IMR-90 (cell line): ENCODE data around the gene GARIN3. TPM values are rescaled to one million over a fixed set of nuclear protein-coding genes. Genes with fewer than 3 reads are reported as not detected.

ENCODE experiments used
- ATAC-seq: fragments of 200-7000 bp; cut with Tn5 transposase; 2 replicates; pipeline ENCODE4 v1.9.1; 2020; ENCODE audit warnings: low read depth, mild to moderate bottlenecking, moderate library complexity
- BruUV-seq: library from RNA; stranded (reverse); fragments of 400-500 nt; replicated peaks from 2 replicates; lab custom pipeline; 2021; lab: Mats Ljungman, UMichigan
- CTCF ChIA-PET: fragments of 300-600 bp; formaldehyde crosslinking; extraction: SDS; loops from one replicate; lab custom pipeline; 2021; ENCODE audit warnings: antibody characterized with exemption; lab: Yijun Ruan, JAX
- POLR2A ChIA-PET: fragments of 300-600 bp; sonication (Branson Sonifier 250); formaldehyde crosslinking; loops from one replicate; lab custom pipeline; 2022; ENCODE audit warnings: antibody characterized with exemption; ENCODE audit not compliant: unreplicated experiment; lab: Charles Lee
- DNase-seq: peaks from one replicate; pipeline ENCODE4 v3.0.0; 2013
- H2AFZ ChIP-seq: replicated peaks from 2 replicates; pipeline ENCODE3; 2013; ENCODE audit warnings: low read length, mild to moderate bottlenecking; ENCODE audit not compliant: poor library complexity
- H2AK5ac ChIP-seq: 2 replicates; pipeline ENCODE4 v1.6.1; 2013; ENCODE audit warnings: low read depth, low read length, inconsistent platforms
- H2AK9ac ChIP-seq: replicated peaks from 2 replicates; pipeline ENCODE3; 2013; ENCODE audit warnings: mild to moderate bottlenecking, low read depth, low read length, moderate library complexity; ENCODE audit not compliant: poor library complexity
- H2BK120ac ChIP-seq: 2 replicates; pipeline ENCODE4 v1.6.1; 2013; ENCODE audit warnings: low read depth, low read length, inconsistent platforms
- H2BK15ac ChIP-seq: 3 replicates; pipeline ENCODE4 v1.6.1; 2013; ENCODE audit warnings: low read depth, low read length, inconsistent platforms
- H2BK20ac ChIP-seq: 2 replicates; pipeline ENCODE4 v1.6.1; 2013; ENCODE audit warnings: low read depth, mild to moderate bottlenecking, inconsistent platforms, low read length, moderate library complexity
- H2BK5ac ChIP-seq: 2 replicates; pipeline ENCODE4 v1.6.1; 2013; ENCODE audit warnings: mild to moderate bottlenecking, low read depth, low read length, inconsistent platforms; ENCODE audit not compliant: poor library complexity, severe bottlenecking
- H3K14ac ChIP-seq: replicated peaks from 2 replicates; pipeline ENCODE4 v1.6.1; 2013; ENCODE audit warnings: low read depth, low read length, inconsistent platforms
- H3K18ac ChIP-seq: 2 replicates; pipeline ENCODE4 v1.6.1; 2013; ENCODE audit warnings: low read depth, low read length, control low read depth
- H3K23ac ChIP-seq: 2 replicates; pipeline ENCODE4 v1.6.1; 2013; ENCODE audit warnings: low read depth, low read length, inconsistent platforms
- H3K27ac ChIP-seq: 2 replicates; pipeline ENCODE4 v1.5.1; 2013; ENCODE audit warnings: mild to moderate bottlenecking, control low read depth, low read length; ENCODE audit not compliant: insufficient read depth
- H3K27me3 ChIP-seq: 2 replicates; pipeline ENCODE4 v1.6.1; 2013; ENCODE audit warnings: low read length; ENCODE audit not compliant: control insufficient read depth, insufficient read depth
- H3K36me3 ChIP-seq: 2 replicates; pipeline ENCODE4 v1.6.1; 2013; ENCODE audit warnings: low read length, mixed read lengths; ENCODE audit not compliant: control insufficient read depth, insufficient read depth
- H3K4ac ChIP-seq: 2 replicates; pipeline ENCODE4 v1.6.1; 2013; ENCODE audit warnings: low read depth, low read length, inconsistent platforms
- H3K4me1 ChIP-seq: 2 replicates; pipeline ENCODE4 v1.6.1; 2013; ENCODE audit warnings: low read length, mixed read lengths; ENCODE audit not compliant: control insufficient read depth, insufficient read depth
- H3K4me2 ChIP-seq: 2 replicates; pipeline ENCODE4 v1.6.1; 2013; ENCODE audit warnings: low read depth, mild to moderate bottlenecking, control low read depth, low read length, moderate library complexity
- H3K4me3 ChIP-seq: 2 replicates; pipeline ENCODE4 v1.5.1; 2013; ENCODE audit warnings: low read depth, mild to moderate bottlenecking, control low read depth, low read length, moderate library complexity; ENCODE audit not compliant: insufficient read depth
- H3K56ac ChIP-seq: 2 replicates; pipeline ENCODE4 v1.6.1; 2013; ENCODE audit warnings: low read length, inconsistent platforms; ENCODE audit not compliant: insufficient read depth; ENCODE audit errors: extremely low read depth
- H3K79me1 ChIP-seq, 2 experiments: 2 replicates each; pipeline ENCODE4 v1.6.1; 2013; ENCODE audit warnings: low read length in 2 of 2, inconsistent platforms in 1 of 2, low read depth in 1 of 2
- H3K9ac ChIP-seq: 2 replicates; pipeline ENCODE4 v1.6.1; 2013; ENCODE audit warnings: low read depth, low read length, control low read depth
- H3K9me1 ChIP-seq: 2 replicates; pipeline ENCODE4 v1.6.1; 2013; ENCODE audit warnings: low read length, inconsistent platforms; ENCODE audit not compliant: insufficient read depth
- H3K9me3 ChIP-seq: 2 replicates; pipeline ENCODE4 v1.6.1; 2013; ENCODE audit warnings: low read length; ENCODE audit not compliant: control insufficient read depth, insufficient read depth
- H4K20me1 ChIP-seq: 2 replicates; pipeline ENCODE4 v1.6.1; 2013; ENCODE audit warnings: low read length, inconsistent platforms; ENCODE audit not compliant: insufficient read depth
- H4K5ac ChIP-seq: 2 replicates; pipeline ENCODE4 v1.6.1; 2013; ENCODE audit warnings: mild to moderate bottlenecking, low read depth, low read length, control low read depth
- H4K8ac ChIP-seq, 2 experiments: 2 replicates each; pipeline ENCODE4 v1.6.1; 2013; ENCODE audit warnings: low read depth in 2 of 2, low read length in 2 of 2, control low read depth in 1 of 2, inconsistent platforms in 1 of 2
- H4K91ac ChIP-seq: 2 replicates; pipeline ENCODE4 v1.6.1; 2013; ENCODE audit warnings: low read depth, low read length, inconsistent platforms; ENCODE audit not compliant: insufficient read depth
- BHLHE40 ChIP-seq: fragments of 150-350 bp; IDR thresholded peaks from 2 replicates; pipeline ENCODE4 v1.6.1; 2016; ENCODE audit warnings: mild to moderate bottlenecking, low read depth, low read length
- CEBPB ChIP-seq: IDR thresholded peaks from 2 replicates; pipeline ENCODE4 v1.6.1; 2012; ENCODE audit warnings: low read depth, low read length, improper control_type of control experiment
- CHD1 ChIP-seq: IDR thresholded peaks from 2 replicates; pipeline ENCODE4 v1.6.1; 2012; ENCODE audit warnings: low read depth, low read length, improper control_type of control experiment
- CTCF ChIP-seq: conservative IDR thresholded peaks from 2 replicates; pipeline ENCODE4 v1.5.1; 2012; ENCODE audit warnings: mild to moderate bottlenecking, low read depth, low read length, improper control_type of control experiment
- FOS ChIP-seq: fragments of 150-350 bp; IDR thresholded peaks from 2 replicates; pipeline ENCODE4 v1.6.1; 2016; ENCODE audit warnings: low read depth, low read length
- MAFK ChIP-seq: IDR thresholded peaks from 2 replicates; pipeline ENCODE4 v1.6.1; 2012; ENCODE audit warnings: low read depth, low read length, improper control_type of control experiment
- MAZ ChIP-seq: IDR thresholded peaks from 2 replicates; pipeline ENCODE4 v1.6.1; 2012; ENCODE audit warnings: low read depth, mild to moderate bottlenecking, low read length, improper control_type of control experiment, moderate library complexity, borderline replicate concordance
- MXI1 ChIP-seq: IDR thresholded peaks from 2 replicates; pipeline ENCODE4 v1.6.1; 2012; ENCODE audit warnings: low read depth, mild to moderate bottlenecking, low read length, moderate library complexity, borderline replicate concordance
- POLR2A ChIP-seq: IDR thresholded peaks from 2 replicates; pipeline ENCODE4 v1.6.1; 2012; ENCODE audit warnings: mild to moderate bottlenecking, low read depth, low read length
- RCOR1 ChIP-seq: IDR thresholded peaks from 2 replicates; pipeline ENCODE4 v1.6.1; 2012; ENCODE audit warnings: mild to moderate bottlenecking, low read length, improper control_type of control experiment; ENCODE audit not compliant: insufficient replicate concordance
- RFX5 ChIP-seq: IDR thresholded peaks from 2 replicates; pipeline ENCODE4 v1.8.0; 2012; ENCODE audit warnings: low read depth, mild to moderate bottlenecking, low read length, moderate library complexity
- SMC3 ChIP-seq: fragments of 150-350 bp; IDR thresholded peaks from 2 replicates; pipeline ENCODE4 v1.6.1; 2016; ENCODE audit warnings: low read depth, mild to moderate bottlenecking, antibody characterized with exemption, low read length, moderate library complexity
- USF2 ChIP-seq: fragments of 150-350 bp; IDR thresholded peaks from 2 replicates; pipeline ENCODE4 v1.6.1; 2017; ENCODE audit warnings: mild to moderate bottlenecking, antibody characterized with exemption, low read length, low read depth
- WGBS, 2 experiments: methylation state at CpG; one replicate each; pipeline versions ENCODE4 v1.1.5 to v1.1.7; 2013; ENCODE audit warnings: missing lambda C conversion rate in 2 of 2; ENCODE audit not compliant: insufficient read length in 1 of 2; ENCODE audit errors: extremely low coverage in 2 of 2; 5-methylcytosine and 5-hydroxymethylcytosine counted together
- dilution Hi-C: fragments of 300-500 bp; cut with HindIII; formaldehyde crosslinking; loops from one replicate; pipeline ENCODE4 v1.14.3; 2018; ENCODE audit warnings: low sequenced_read_pairs; ENCODE audit not compliant: unreplicated experiment
- in situ Hi-C: fragments of 300-500 bp; cut with MboI; formaldehyde crosslinking; loops from 3 replicates; pipeline ENCODE4 v1.14.3; 2019; ENCODE audit warnings: low sequenced_read_pairs, inconsistent platforms, mixed read lengths
- intact Hi-C: fragments of 100-400 bp; cut with micrococcal nuclease; formaldehyde crosslinking; loops from 2 replicates; pipeline ENCODE4 v1.10.0; 2022
- polyA plus RNA-seq, 3 experiments: library from polyadenylated mRNA; depleted of rRNA; stranded (reverse); fragments of >200 nt; gene quantifications; 2 replicates each; pipeline ENCODE4 v1.2.3, GENCODE V29; 2012; ENCODE audit warnings: low replicate concordance in 1 of 3
- total RNA-seq: library from RNA; depleted of rRNA; stranded (reverse); fragments of >200 nt; gene quantifications from 2 replicates; pipeline ENCODE4 v1.2.3, GENCODE V29; 2012

Gene GARIN3
- total and polyA plus RNA-seq, 2 of the 4 experiments (the other 2 are of a cell fraction) = not detected

- H3K4me1 ChIP-seq = no peaks in the 10 kb centered on the region
- dilution Hi-C loops = no loop called here
- no TSS peak for BruUV-seq
- no peak overlapping the region for H3K4me3 ChIP-seq
- H3K9ac ChIP-seq = no peak overlapping the region
- H2AFZ ChIP-seq = no peak overlapping the region
- H2BK5ac ChIP-seq = no peak overlapping the region
- no peak overlapping the region for H3K4ac ChIP-seq
- H4K5ac ChIP-seq = no peak overlapping the region
- ATAC-seq (no peak), DNase-seq (no peak)
- no peak overlapping the region for H4K8ac ChIP-seq
- no peak overlapping the region for H3K56ac ChIP-seq
- H3K36me3 ChIP-seq = no peaks in the 10 kb centered on the region
- H3K23ac ChIP-seq = no peak overlapping the region
- H3K27me3 ChIP-seq = no peaks in the 10 kb centered on the region; the same call in 1 of the 2 replicates
- ChIA-PET CTCF (no interaction called here), POLR2A (no interaction called here)
- H3K79me1 ChIP-seq = no peaks in the 10 kb centered on the region
- in situ Hi-C loops = no loop called here
- no peak overlapping the region for H2AK5ac ChIP-seq
- no peak overlapping the region for H2BK120ac ChIP-seq
- H3K9me3 ChIP-seq = no peaks in the 10 kb centered on the region
- H3K4me2 ChIP-seq = no peak overlapping the region
- no CpG with 5 or more reads among the region's 3 CpGs for WGBS, 2 experiments
- no peak overlapping the region for H3K18ac ChIP-seq
- no peak overlapping the region for H2AK9ac ChIP-seq
- no peak overlapping the region for H2BK20ac ChIP-seq
- no peaks in the 10 kb centered on the region for H3K9me1 ChIP-seq
- no peak overlapping the region for H4K91ac ChIP-seq
- no peaks in the 10 kb centered on the region for H4K20me1 ChIP-seq
- TF ChIP-seq MXI1 = no peak
- TF ChIP-seq CHD1 = no peak
- TF ChIP-seq USF2 = no peak
- TF ChIP-seq CTCF = no peak
- no peak for TF ChIP-seq SMC3
- no peak for TF ChIP-seq POLR2A
- no peak for TF ChIP-seq BHLHE40
- no peak for TF ChIP-seq CEBPB
- no peak for TF ChIP-seq MAFK
- no peak for TF ChIP-seq MAZ
- TF ChIP-seq RCOR1 = no peak
- no peak for TF ChIP-seq RFX5
- TF ChIP-seq FOS = no peak
- H2BK15ac ChIP-seq = no peak overlapping the region
- H3K14ac ChIP-seq = no peak overlapping the region
- H3K27ac ChIP-seq = no peak overlapping the region
- intact Hi-C loops = loop anchor here (2.0 kb wide), 1 partner anchor 324 kb away; no protein-coding TSS in a partner anchor
Observed at GRCh38 chr5:157150995-157151394, 15.1 kb downstream of the GARIN3 start.
